Uterus (tissue), 4 donors: ENCODE measurements around the gene CCSER1. TPM values are rescaled to one million over a fixed set of nuclear protein-coding genes. Genes with fewer than 3 reads are reported as not detected.

Source experiments
- DNase-seq, 2 donors: peaks; one replicate each; pipeline ENCODE4 v3.0.0-alpha.2; 2019 to 2020
- H3K27ac ChIP-seq, 2 donors: fragments of 200-600 bp; sonication (generic); 1 replicate in 1 of 2; 2 replicates in 1 of 2; pipeline ENCODE4 v1.5.1; 2016 to 2018
- H3K27me3 ChIP-seq, 2 donors: fragments of 200-600 bp; sonication (generic); one replicate each; pipeline ENCODE4 v1.5.1; 2018 to 2019; ENCODE audit warnings: control low read depth in 1 of 2
- H3K36me3 ChIP-seq, 2 donors: fragments of 200-600 bp; sonication (generic); one replicate each; pipeline ENCODE4 v1.5.1; 2019; ENCODE audit warnings: control low read depth in 1 of 2
- H3K4me1 ChIP-seq, 2 donors: fragments of 200-600 bp; sonication (generic); one replicate each; pipeline ENCODE4 v1.5.1; 2018 to 2019; ENCODE audit warnings: control low read depth in 1 of 2
- H3K4me3 ChIP-seq, 2 donors: fragments of 200-600 bp; sonication (generic); 1 replicate in 1 of 2; 2 replicates in 1 of 2; pipeline ENCODE4 v1.5.1; 2018 to 2019; ENCODE audit warnings: mild to moderate bottlenecking in 1 of 2
- H3K9me3 ChIP-seq, 2 donors: fragments of 200-600 bp; sonication (generic); one replicate each; pipeline ENCODE4 v1.5.1; 2019; ENCODE audit warnings: control low read depth in 1 of 2
- CTCF ChIP-seq, 4 experiments: fragments of 200-600 bp in 2 of 4; fragments of 450-650 bp in 2 of 4; sonication (generic) in 2 of 4; IDR thresholded peaks; one replicate each; pipeline ENCODE4 v1.5.1; 2016 to 2019; ENCODE audit warnings: antibody characterized with exemption in 4 of 4, mild to moderate bottlenecking in 2 of 4, moderate library complexity in 1 of 4
- POLR2A ChIP-seq, 2 donors: fragments of 450-650 bp; IDR thresholded peaks; one replicate each; pipeline ENCODE4 v1.6.1; 2016; ENCODE audit warnings: antibody characterized with exemption in 2 of 2, mild to moderate bottlenecking in 1 of 2, moderate library complexity in 1 of 2
- intact Hi-C: fragments of 100-400 bp; cut with DNase I; formaldehyde crosslinking; loops from one replicate; pipeline ENCODE4 v1.15.1; 2023; ENCODE audit warnings: low total_unique reads
- total RNA-seq, 4 donors: library from RNA; depleted of rRNA in 3 of 4; stranded (reverse); fragments of >200 nt in 3 of 4; gene quantifications; one replicate each; pipeline versions ENCODE4 v1.1.0 to v1.2.4, GENCODE V29; 2014 to 2023
- donor health status: DM: yes; HTN: yes; CAD: no.

The CCSER1 gene
- total RNA-seq, 4 donors from 2014 or later = 2.8 to 54.7 (median 11.9) TPM

- Histone ChIP-seq H3K4me3 (no peak overlapping the region), H3K9me3 (no peaks in the 10 kb centered on the region), H3K4me1 (no peaks in the 10 kb centered on the region), H3K27ac (no peak overlapping the region), H3K27me3 (no peaks in the 10 kb centered on the region), H3K36me3 (no peaks in the 10 kb centered on the region)
- TF ChIP-seq CTCF (IDR thresholded peaks at IDR 0.05) = no peak
- TF ChIP-seq POLR2A (IDR thresholded peaks at IDR 0.05) = no peak
- no peak for DNase-seq
- intact Hi-C loops = no loop called here
These were observed 44.3 kb downstream of the CCSER1 start for GRCh38 chr4:90171491-90171890.

- no peaks in the 10 kb centered on the region for H3K9me3 ChIP-seq
- H3K27me3 ChIP-seq = no peaks in the 10 kb centered on the region
- DNase-seq = no peak
- TF ChIP-seq CTCF (IDR thresholded peaks at IDR 0.05) (no peak), POLR2A (IDR thresholded peaks at IDR 0.05) (no peak)
- H3K36me3 ChIP-seq = no peaks in the 10 kb centered on the region
- no peak overlapping the region for H3K4me3 ChIP-seq
- no peak overlapping the region for H3K27ac ChIP-seq
- H3K4me1 ChIP-seq = no peaks in the 10 kb centered on the region
- intact Hi-C loops = no loop called here
These were observed 47.4 kb downstream of the CCSER1 start for GRCh38 chr4:90174621-90175023.

GRCh38 chr4:90181644-90182043, 54.5 kb downstream of the CCSER1 start:
- intact Hi-C loops = no loop called here

GRCh38 chr4:90183254-90183653, 56.1 kb downstream of the CCSER1 start:
- TF ChIP-seq CTCF (IDR thresholded peaks at IDR 0.05) (no peak), POLR2A (IDR thresholded peaks at IDR 0.05) (no peak)
- H3K27me3 ChIP-seq = no peaks in the 10 kb centered on the region
- no peak for DNase-seq
- H3K36me3 ChIP-seq = no peaks in the 10 kb centered on the region
- intact Hi-C loops = no loop called here
- no peak overlapping the region for H3K4me3 ChIP-seq
- H3K4me1 ChIP-seq = no peaks in the 10 kb centered on the region
- no peaks in the 10 kb centered on the region for H3K9me3 ChIP-seq
- H3K27ac ChIP-seq = no peak overlapping the region

More at GRCh38 chr4:90181644-90182043, 54.5 kb downstream of the CCSER1 start:
- H3K4me1 ChIP-seq = no peaks in the 10 kb centered on the region
- no peaks in the 10 kb centered on the region for H3K9me3 ChIP-seq
- no peak for TF ChIP-seq POLR2A (IDR thresholded peaks at IDR 0.05)
- TF ChIP-seq CTCF (IDR thresholded peaks at IDR 0.05) = no peak
- no peak for DNase-seq
- H3K27me3 ChIP-seq = no peaks in the 10 kb centered on the region
- no peak overlapping the region for H3K27ac ChIP-seq
- no peak overlapping the region for H3K4me3 ChIP-seq
- H3K36me3 ChIP-seq = no peaks in the 10 kb centered on the region

GRCh38 chr4:90184560-90184959, 57.4 kb downstream of the CCSER1 start:
- H3K4me1 ChIP-seq = no peaks in the 10 kb centered on the region
- intact Hi-C loops = no loop called here
- no peak for DNase-seq

More at GRCh38 chr4:90184560-90184959, 57.4 kb downstream of the CCSER1 start:
- H3K27ac ChIP-seq = no peak overlapping the region
- H3K27me3 ChIP-seq = no peaks in the 10 kb centered on the region
- no peaks in the 10 kb centered on the region for H3K9me3 ChIP-seq
- no peak for TF ChIP-seq CTCF (IDR thresholded peaks at IDR 0.05)
- TF ChIP-seq POLR2A (IDR thresholded peaks at IDR 0.05) = no peak
- no peaks in the 10 kb centered on the region for H3K36me3 ChIP-seq
- H3K4me3 ChIP-seq = no peak overlapping the region
